ENCODE results near the gene TLE3. TPM values are rescaled to one million over a fixed set of nuclear protein-coding genes. Genes with fewer than 3 reads are reported as not detected.
A peak's percentile ranks its signal among the peaks of the same experiment; 100 is the strongest.

The TLE3 gene
- 17.8 TPM for total RNA-seq
- long read RNA-seq, partial matches to known transcripts = 8 of 15 reads
- long read RNA-seq, other reads (novel, unspliced or antisense) = 7 of 15 reads

GRCh38 chr15:70097321-70098152 lies at the start of gene TLE3:
Gene TLE3 (minus strand): TSS chr15:70097917. CDS start chr15:70096798, 1,119 bp downstream.
- peak within 1 kb of the TSS; percentile 97 for H3K27ac ChIP-seq (replicated peaks)
- intact Hi-C loops (cut with micrococcal nuclease) = no loop called here

DNA sequence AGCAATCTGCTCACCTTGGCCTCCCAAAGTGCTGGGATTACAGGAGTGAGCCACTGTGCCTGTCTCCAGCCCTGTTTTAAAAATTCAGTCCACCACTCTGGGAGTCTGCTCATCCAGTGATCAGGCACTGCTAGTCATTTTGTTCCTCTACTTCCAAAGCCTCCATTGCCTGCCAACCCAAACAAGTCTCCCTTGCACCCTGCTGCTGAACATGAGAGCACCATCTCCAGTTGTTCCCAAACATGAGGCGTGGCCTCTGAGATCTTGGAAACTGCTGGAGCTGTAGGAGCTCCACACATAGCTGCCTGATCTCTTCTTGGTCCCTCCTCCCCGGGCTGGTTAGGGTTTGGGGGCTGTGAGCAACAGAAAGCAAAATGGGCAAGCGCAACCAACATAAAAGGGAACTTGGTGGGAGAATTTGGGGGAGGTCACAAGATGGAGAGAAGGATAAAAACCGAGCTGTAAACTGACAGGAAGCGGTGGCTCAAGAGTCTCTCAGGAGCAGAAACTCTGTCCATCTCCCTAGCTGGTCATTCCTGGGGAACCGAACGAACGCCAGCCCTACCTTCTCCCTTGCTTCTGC lies 49.6 kb upstream of the TLE3 start:
- Histone ChIP-seq H3K9me3 (replicated peaks) (no peaks in the 10 kb centered on the region), H3K4me3 (no peak overlapping the region), H3K36me3 (no peaks in the 10 kb centered on the region), H3K27ac (replicated peaks) (no peak overlapping the region), H3K4me1 (peaks cover 22% of the 10 kb centered on the region), H3K27me3 (ENCODE audit: low read depth) (peaks cover 56% of the 10 kb centered on the region)
- no peak for DNase-seq
- TF ChIP-seq, protein P1, sequence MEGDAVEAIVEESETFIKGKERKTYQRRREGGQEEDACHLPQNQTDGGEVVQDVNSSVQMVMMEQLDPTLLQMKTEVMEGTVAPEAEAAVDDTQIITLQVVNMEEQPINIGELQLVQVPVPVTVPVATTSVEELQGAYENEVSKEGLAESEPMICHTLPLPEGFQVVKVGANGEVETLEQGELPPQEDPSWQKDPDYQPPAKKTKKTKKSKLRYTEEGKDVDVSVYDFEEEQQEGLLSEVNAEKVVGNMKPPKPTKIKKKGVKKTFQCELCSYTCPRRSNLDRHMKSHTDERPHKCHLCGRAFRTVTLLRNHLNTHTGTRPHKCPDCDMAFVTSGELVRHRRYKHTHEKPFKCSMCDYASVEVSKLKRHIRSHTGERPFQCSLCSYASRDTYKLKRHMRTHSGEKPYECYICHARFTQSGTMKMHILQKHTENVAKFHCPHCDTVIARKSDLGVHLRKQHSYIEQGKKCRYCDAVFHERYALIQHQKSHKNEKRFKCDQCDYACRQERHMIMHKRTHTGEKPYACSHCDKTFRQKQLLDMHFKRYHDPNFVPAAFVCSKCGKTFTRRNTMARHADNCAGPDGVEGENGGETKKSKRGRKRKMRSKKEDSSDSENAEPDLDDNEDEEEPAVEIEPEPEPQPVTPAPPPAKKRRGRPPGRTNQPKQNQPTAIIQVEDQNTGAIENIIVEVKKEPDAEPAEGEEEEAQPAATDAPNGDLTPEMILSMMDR (IDR thresholded peaks at IDR 0.05; ENCODE audit: borderline replicate concordance) = no peak
- intact Hi-C loops (cut with micrococcal nuclease) = no loop called here

More at GRCh38 chr15:70097321-70098152, at the start of gene TLE3:
- DNase-seq = peak; percentile 99
- Histone ChIP-seq H3K36me3 (no peaks in the 10 kb centered on the region), H3K4me3 (peak within 1 kb of the TSS; percentile 88), H3K4me1 (peaks cover 94% of the 10 kb centered on the region), H3K27me3 (ENCODE audit: low read depth) (peaks cover 12% of the 10 kb centered on the region), H3K9me3 (replicated peaks) (no peaks in the 10 kb centered on the region)
- TF ChIP-seq, protein P1 (IDR thresholded peaks at IDR 0.05; ENCODE audit: borderline replicate concordance) = peak; percentile 65

GRCh38 chr15:70146771-70147170 lies 49.1 kb upstream of the TLE3 start:
- TF ChIP-seq, protein P1 (IDR thresholded peaks at IDR 0.05; ENCODE audit: borderline replicate concordance) = no peak
- Histone ChIP-seq H3K4me1 (peaks cover 22% of the 10 kb centered on the region), H3K4me3 (no peak overlapping the region), H3K27ac (replicated peaks) (no peak overlapping the region), H3K9me3 (replicated peaks) (no peaks in the 10 kb centered on the region), H3K27me3 (ENCODE audit: low read depth) (peaks cover 56% of the 10 kb centered on the region), H3K36me3 (no peaks in the 10 kb centered on the region)
- intact Hi-C loops (cut with micrococcal nuclease) = no loop called here
- DNase-seq = no peak

- Histone ChIP-seq H3K27me3 (ENCODE audit: low read depth) (peaks cover 60% of the 10 kb centered on the region), H3K27ac (replicated peaks) (no peak overlapping the region), H3K4me1 (peaks cover 25% of the 10 kb centered on the region), H3K9me3 (replicated peaks) (no peaks in the 10 kb centered on the region), H3K4me3 (no peak overlapping the region), H3K36me3 (no peaks in the 10 kb centered on the region)
- DNase-seq = no peak
- TF ChIP-seq, protein P1 (IDR thresholded peaks at IDR 0.05; ENCODE audit: borderline replicate concordance) = no peak
- intact Hi-C loops (cut with micrococcal nuclease) = no loop called here
Observed at GRCh38 chr15:70146162-70146561, 48.4 kb upstream of the TLE3 start.

GRCh38 chr15:70145261-70145660 lies 47.5 kb upstream of the TLE3 start:
- Histone ChIP-seq H3K9me3 (replicated peaks) (no peaks in the 10 kb centered on the region), H3K27ac (replicated peaks) (no peak overlapping the region), H3K4me3 (no peak overlapping the region), H3K4me1 (peaks cover 34% of the 10 kb centered on the region), H3K36me3 (no peaks in the 10 kb centered on the region), H3K27me3 (ENCODE audit: low read depth) (peaks cover 69% of the 10 kb centered on the region)
- TF ChIP-seq, protein P1 (IDR thresholded peaks at IDR 0.05; ENCODE audit: borderline replicate concordance) = no peak
- no peak for DNase-seq
- intact Hi-C loops (cut with micrococcal nuclease) = no loop called here
